Measurements from ENCODE around the gene CDH4.
"Not testable (repeated sequence)": the region's sequence is repeated elsewhere in the genome, so short reads cannot be mapped to it uniquely, and the experiment has no call there.

CDH4 gene

DNA sequence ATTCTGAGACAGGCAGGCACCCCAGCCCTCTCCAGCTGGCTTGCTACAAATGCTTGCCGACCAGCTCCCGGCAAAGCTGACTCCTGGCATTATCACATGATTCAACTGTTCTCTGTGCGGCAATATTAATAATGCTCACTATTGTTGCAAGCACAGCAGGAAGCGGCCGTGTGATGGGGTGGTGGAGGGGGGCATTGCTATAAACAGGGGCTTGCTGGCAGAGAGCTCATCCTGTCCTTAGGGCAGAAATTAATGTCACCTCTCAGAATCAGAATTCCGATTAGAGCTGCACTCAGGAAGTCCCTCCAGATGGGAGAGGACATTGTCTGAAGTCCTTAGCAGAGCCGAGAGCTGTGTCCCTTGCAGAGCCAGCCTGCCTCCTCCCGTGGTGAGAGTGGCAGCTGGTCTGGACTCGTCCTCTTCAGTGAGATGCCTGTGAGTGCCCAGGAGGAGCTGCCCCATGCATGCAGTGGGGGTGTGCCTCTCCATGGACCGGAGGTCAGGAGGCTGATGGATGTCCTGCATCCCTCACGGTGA is 162.5 kb downstream of the CDH4 start:
- DNase-seq: peak in 32 of 56 donors; percentile 16 to 88 (median 62)

DNA sequence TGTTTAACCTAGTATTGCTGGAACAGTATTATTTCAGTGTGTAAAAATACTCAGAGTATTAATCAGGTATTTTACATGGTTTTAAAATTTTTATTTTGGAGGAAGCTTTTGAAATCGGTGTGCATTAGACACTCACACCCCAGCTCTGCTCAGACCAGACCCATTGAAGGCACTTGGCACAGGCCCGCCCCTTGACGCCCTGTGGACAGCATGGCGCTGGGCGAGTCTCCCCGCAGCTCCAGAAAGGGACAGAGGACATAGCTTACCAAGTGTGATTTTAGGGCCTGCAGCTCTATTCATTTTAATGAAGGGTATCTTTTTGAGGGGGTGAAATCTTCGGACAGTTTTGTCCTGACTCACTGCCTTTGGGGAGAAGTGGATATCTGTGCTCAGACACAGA is 164.5 kb downstream of the CDH4 start:
- no peak for DNase-seq

DNA sequence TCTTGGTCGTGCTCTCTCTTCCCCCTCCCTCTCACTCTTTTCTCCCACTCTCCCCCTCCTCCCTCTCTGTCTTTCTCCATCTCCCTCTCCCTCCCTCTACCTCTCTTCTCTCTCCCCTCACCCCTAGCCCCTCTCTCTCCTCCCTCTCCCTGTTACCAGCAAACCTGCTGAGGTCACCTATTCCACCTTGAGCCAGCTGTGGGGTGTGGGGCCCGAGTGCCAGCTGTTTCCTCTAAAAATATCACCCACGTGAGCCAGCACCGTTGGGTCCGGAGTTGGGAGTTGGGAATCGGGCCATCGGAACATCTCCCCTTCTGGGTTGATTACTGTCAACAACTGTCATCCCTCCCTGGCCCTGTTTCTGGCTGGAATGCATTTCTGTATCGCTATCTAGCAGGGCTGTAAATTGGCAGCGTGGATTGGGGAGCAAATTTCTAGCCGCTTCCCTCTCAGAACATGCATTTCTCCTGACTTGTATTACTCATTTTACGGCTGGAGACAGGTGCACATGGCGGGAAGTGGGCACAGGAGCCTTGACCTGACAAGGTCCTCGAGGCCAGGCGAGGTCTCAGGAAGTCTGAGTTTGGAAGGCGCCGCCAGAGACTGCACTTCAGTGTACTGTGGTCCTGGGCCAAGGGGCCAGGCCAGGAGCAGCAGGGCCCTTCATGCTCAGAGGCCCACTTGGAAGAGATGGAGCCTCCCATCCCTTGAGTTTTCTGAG is 165.3 kb downstream of the CDH4 start:
- no peak for DNase-seq

DNA sequence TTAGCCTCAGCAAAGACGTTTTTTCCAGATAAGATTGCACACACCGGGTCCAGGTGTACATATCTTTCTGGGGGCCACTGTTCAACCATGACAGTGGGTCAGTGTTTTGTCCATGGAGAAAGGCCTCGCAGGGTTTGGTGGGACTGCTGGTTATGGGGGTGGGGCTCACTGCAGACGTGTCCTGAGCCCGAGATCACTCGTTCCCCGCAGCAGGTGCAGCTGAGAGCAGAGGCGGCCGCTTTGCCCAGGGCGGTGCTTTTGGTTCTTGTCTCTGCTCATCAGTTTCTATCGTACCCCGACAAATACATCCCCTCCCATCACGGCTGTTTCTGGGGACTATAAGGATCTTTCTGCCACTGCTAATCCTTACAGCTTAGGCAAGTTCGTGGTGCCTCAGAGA is 166.9 kb downstream of the CDH4 start:
- no peak for DNase-seq

DNA sequence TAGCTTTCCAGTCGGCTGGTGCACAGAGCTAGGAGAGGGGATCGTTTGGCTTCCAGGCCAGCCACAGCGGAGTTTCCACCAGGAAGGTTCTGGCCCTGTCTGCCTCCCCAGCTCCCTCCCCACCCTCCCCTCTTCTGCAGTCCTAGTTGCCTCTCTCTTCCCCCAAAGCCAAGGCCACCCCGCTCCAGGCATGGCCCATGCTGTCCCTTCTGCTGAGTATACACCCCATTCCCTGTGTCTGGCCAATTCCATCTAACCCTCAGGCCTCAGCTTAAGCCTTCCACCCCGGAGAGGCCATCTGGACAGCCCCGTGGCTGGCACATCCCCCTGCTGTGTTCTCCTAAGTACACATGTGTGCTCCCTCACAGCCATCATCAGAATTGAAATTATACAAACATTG is 167.4 kb downstream of the CDH4 start:
- no peak for DNase-seq

DNA sequence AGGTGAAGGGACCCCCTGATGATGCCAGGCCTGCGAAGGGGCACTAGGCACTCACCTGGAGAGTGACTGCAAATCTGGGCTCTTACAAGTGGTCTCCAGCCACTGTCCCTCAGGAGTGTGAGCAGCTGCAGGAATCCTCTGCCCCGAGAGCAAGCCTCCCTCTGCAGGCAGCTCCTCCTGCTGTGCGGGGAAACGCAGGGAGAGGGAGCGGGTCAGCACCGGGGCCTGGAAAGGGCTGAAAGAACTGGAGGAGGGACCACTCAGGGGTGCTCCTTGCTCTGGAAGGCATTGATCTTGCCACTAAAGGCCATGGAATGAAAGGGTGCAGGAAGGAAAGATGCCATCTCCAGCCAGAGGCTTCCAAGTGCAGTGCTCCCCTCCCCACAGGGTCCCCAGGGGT is 168.0 kb downstream of the CDH4 start:
- DNase-seq: no peak

DNA sequence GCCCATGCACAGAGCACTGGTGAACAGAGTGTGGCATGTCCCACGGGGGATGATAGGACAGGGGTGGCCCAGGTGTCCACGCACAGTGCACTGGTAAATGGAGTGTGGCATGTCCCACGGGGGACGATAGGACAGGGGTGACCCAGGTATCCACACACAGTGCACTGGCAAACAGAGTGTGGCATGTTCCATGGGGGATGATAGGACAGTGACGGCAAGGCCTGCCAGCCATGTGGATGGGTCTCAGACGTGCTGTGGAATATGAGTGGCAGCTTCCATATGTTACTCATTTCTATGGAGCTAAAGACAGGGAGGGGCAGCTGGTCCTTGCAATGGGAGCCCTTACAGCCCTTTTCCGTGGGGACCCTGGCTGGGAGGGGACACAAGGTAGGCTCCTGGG is 168.7 kb downstream of the CDH4 start:
- DNase-seq: no peak

DNA sequence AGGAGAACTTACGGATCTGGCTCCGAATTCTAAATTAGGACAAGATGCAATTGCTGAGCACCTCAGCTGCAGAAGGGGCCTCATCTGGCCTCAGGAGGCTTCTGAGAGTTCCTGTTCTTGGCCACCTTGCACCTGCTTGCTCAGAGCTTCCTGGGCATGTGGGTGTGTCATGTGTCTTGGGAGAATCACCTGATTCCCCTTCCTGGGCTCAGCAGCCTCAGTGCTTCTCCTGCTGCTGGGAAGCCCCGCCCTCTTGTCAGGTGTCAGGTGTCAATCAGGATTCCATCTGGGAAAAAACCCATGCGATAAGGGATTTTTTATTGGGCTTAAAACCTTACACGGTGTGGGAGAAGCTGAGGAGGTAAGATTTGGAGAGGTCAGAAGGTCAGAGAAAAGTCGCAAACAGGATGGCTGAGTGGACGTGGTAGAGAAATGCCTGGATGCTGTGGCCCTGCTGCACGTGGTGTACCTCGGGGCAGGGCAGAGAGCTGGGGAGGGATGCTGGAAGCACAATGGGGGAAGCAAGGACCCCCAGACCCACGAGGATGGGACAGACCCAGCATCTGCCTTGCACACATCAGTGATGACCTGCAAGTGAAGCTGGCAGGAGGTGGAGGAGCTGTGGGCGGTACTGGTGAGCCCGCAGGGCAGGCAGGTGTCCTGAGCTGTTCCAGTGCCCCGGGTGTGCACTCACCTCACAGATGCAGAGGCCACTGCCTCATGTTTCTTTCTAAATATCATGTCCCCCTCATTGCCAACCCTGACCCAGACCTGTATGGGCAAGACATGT is 170.8 kb downstream of the CDH4 start:
- DNase-seq: no peak

DNA sequence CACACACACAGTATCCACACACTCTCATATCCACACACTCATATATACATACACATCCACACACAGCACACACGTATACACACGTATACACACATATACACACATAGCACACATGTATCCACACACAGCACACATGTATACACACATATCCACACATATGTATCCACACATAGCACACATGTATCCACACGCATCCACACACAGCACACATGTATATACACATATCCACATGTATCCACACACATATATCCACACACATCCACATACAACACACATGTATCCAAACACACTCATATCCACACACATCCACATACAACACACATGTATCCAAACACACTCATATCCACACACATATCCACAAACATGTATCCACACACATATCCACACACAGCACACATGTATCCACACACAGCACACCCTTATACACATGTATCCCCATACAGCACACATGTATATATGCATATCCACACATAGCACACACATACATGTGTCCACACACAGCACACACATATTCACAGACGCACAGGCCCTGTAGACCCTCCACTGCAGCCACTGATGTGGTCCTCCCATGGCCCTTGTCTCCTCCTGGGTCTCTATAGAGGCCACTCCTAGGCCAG is 172.1 kb downstream of the CDH4 start:
- DNase-seq: no peak

DNA sequence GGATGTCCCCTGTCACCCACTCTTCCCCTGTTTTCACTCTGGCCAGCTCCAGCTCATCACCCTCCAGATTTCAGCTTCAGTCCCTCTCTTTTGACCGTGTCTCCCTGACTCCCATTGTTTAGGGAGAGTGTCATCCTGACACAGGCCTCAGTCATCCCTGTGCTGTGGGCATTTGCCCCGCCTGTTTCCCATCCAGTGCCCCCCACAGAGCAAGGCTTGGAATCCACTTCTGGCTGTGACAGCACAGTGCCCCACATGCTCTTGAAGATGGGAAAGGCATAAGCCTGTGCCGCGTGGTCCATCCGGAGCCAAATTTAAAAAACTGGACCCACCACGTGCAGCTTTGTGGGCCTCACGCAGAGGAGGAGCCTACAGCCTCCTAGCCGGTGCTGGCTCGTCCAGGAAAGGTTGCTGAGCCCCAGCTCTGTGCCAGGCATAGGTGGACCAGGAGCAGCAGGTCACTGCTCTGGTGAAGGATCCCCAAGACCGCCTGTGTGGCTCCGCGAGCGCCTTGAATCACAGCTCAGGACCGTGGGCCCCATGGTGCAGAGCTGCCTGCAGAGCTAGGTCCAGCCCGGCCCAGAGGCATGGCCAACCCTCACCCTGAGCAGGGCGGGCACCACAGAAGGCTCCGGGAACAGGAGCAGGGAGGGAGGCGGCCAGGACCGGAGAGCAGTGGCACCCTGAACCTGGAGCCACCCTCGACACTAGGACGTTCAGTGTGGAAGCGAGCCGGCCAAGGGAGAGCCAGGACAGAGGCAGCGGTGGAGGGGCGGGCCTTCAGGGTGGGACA is 172.8 kb downstream of the CDH4 start:
- DNase-seq: no peak

DNA sequence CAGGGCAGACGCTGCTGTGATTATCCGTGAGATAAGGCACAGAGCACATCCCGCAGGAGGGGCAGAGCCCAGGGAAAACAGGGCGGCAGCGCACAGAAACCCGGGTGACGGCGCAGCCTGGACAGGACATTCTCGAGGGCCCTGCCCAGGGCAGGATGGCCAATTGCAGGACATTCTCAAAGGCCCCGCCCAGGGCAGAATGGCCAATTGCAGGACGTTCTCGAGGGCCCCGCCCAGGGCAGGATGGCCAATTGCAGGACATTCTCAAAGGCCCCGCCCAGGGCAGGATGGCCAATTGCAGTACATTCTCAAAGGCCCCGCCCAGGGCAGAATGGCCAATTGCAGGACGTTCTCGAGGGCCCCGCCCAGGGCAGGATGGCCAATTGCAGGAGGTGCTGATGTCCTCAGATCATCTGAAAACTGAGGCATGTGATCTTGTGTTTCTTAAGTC is 173.5 kb downstream of the CDH4 start:
- not testable (repeated sequence) for DNase-seq

DNA sequence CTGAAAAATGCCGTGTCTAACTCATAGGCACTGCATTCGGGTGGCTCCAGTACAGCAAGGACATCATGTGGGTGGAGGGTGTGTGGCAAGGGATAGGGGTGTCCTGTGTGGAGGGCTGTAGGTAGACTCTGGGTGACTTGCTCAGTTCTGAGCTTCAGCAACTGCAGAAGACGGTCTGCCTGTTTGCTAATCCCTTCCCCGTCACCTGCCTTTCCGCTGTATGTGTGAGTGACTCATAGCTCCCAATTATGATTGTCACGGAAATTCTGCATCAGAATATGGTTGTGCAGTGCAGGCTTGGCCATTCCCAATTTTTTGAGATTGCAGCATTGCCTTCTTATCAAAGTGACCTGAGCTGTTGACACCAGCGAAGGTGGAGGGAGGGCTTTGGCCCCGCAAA is 174.3 kb downstream of the CDH4 start:
- peak in 1 of 56 donors; percentile 19 for DNase-seq

DNA sequence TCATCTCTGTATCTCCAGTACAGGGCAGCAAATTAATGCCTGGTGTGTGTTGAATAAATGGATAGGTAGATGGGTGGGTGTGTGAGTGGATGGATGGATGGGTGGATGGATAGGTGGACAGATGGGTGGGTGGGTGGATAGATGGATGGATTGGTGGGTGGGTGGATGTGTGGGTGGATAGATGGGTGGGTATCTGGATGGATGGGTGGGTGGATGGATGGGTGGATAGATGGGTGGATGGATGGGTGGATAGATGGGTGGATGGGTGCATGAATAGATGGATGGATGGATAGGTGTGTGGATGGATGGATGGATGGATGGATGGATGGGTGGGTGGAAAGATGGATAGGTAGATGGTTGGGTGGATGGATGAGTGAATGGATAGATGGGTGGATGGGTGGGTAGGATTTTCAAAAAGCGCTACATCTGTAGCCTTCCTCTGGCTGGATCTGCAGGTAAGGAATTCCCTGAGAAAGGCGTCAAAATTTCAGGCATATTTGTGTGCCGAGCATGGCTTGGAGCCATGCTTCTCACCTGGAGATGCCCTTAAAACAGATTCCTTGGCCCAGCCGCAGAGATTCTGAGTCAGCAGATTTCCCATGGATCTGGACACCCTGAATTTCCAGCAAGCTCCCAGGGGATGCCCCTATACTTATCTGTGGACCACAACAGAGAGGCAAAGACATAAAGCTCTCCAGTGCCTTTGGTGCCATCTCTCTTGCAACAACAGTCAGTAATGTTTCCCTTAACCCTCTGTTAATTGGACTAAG is 177.6 kb downstream of the CDH4 start:
- DNase-seq: no peak

DNA sequence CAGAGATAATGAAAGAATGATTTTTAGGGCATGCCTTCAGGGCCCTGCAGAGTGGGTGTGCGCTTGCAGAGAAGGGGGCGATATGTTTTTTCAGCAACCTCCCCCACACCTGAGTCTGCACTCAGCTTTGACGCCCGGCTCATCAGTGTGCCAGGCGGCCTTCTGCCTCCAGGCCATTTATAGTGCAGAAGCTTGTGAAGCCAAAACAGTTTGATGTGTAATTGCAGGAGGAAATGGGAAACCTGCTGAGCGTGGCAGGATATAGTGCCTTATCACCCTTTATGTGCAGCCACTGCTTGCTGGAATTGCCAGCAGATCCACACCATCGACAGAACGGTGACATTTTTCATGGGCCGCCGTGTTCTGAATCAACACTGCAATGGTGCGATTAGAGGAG is 178.2 kb downstream of the CDH4 start:
- DNase-seq: no peak

DNA sequence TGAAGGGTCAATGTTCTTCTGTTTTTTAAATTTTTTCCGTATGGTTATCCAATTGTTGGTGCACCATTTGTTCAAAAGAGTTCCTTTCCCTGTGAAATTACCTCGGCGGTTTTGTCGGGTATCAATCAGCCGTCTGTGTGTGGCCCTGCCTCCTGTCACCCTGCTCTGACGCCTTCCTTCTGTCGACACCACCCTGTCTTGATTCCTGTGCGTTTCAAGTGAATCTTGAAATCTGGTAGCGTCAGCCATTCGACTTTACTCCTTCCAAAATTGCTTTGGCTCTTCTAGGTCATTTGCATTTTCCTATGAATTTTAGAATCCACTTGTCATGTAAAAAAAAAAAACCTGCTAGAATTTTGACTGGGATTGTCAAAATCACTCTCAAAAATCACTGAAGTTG is 181.1 kb downstream of the CDH4 start:
- no peak for DNase-seq

DNA sequence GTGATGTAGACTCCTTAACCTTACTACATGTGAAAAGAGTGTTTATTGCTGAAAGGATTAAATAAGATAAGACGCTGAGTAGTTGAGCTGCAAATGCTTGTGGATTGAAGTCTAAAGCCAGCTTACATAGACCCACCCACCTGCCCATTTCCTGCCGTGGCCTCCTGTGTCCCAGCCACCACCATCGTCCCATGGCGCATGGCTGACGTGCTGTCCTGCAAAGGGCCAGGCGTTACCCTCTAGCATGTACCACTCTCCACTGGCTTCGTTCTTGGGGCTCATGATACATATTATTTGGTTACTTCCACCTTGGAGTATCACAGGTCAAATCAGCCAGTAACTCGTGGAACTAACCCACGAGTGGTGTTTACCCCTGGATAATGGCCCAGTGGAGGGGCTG is 181.8 kb downstream of the CDH4 start:
- DNase-seq: no peak

DNA sequence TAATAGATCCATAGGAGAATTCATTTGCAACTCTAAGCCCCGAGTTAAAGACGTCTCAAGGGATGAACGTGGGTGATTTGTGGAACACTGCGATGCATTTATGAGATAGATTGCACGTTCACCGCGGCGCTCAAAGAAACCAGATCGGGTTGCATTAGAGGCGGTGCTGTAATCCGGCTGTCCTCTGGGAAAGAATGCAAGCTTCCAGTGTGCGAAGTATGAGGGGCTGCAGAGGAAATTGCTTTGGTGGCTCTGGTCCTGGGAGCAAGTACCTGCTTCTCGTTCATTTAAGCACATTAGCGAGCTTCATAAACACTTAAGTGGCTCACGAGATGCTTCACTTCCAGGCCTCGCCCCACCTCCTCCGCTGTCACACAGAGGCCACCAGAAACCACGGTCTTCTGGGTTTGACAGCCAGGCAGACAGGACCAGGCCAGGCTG is 182.3 kb downstream of the CDH4 start:
- no peak for DNase-seq

DNA sequence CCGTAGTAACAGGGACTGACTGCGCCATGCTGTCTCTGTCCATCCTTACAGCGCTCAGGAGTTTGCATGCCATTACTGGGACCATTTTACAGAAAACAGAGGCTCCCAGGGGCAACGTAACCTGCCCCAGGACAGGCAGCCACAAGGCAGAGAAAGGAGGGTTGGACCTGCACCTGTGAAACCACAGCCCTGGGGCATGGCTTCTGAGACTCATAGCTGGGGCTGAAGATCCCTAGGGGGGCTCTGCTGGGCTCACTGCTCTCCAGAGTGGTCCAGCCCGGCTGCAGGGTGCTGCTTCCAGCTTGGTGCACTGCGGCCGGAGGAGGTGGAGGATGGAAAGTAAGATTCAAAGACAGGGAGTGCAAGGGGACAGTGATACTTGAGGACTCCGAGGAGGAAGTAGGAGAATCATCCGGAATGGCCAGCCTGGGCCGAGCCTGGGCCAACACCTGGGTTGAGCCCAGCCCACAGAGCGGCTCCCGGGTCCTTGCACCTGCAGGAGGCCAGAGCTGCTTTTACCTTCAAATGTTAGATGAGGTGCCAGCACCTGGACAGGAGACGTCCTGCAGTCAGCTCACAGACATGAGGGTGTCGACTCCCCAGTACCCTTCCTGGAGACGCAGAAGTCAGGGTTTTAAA is 183.2 kb downstream of the CDH4 start:
- DNase-seq: no peak

DNA sequence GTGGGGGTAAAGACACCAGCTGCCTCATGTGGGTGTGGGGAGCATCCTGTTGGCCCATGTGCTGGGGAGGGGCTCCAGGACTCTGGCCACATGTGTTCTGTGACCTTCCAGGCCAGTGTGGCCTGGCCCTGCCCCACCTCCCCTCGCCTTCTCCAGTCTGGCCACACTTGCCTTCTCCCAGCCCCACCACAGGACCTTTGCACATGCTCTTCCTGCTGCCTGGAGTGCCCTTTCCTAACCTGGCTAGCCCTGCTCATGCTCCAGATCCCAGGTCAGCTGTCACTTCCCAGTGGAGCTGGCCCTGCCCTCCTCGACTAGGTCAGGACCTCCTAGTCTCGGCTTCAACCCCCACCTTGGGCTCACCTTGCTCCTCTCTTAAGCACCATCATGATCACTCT is 183.8 kb downstream of the CDH4 start:
- DNase-seq: no peak

DNA sequence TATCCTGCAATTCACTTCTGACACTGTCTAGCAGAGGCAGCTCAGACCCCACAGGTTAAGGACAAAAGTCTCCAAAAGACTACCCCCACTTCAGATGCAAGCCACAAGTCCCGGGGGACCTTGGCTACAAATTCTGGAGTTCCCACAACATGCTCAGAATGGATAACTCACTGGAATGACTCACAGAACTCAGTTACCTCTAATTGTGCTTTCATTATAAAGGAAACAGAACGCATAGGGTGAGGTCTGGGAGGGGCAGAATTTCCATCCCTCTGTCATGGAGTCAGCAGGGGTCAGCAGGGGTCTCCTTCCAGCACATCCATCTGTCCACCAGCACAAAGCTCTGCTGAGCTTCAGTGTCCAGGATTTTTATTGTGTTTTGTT is 184.2 kb downstream of the CDH4 start:
- no peak for DNase-seq

All from amygdala (tissue), 56 donors.